Measurements from ENCODE around the gene ZNF518B. TPM values are rescaled to one million over a fixed set of nuclear protein-coding genes. Genes with fewer than 3 reads are reported as not detected.

ZNF518B gene
- total and polyA plus RNA-seq, 12 donors, result 2.6 to 45.1 (median 20.3) TPM

DNA sequence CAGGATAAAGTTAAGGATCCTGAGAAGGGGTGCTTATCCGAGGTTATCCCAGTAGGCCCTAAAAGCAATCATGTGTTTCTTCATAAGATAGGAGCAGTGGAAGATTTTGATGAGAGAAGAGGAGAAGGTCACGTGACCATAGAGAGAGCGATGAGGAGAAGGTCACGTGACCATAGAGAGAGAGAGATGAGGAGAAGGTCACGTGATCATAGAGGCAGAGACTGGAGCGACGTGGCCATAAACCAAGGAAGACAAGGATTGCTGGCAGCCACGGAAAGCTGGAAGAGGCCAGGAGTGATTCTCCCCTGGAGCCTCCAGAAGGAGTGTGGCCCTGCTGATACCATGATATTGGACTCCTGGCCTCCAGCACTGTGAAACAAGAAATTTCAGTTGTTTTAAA, 38.4 kb upstream of the ZNF518B start:
- DNase-seq, result no peak
- Histone ChIP-seq H3K9me3 (replicated peaks in 1 of 3) (no peaks in the 10 kb centered on the region), H3K4me1 (replicated peaks in 1 of 2) (no peaks in the 10 kb centered on the region), H3K27me3 (no peaks in the 10 kb centered on the region), H3K36me3 (replicated peaks in 1 of 2) (no peaks in the 10 kb centered on the region), H3K27ac (no peak overlapping the region), H3K4me3 (no peak overlapping the region)
- no peak for TF ChIP-seq POLR2A (IDR thresholded peaks at IDR 0.05)
- TF ChIP-seq, protein P1, sequence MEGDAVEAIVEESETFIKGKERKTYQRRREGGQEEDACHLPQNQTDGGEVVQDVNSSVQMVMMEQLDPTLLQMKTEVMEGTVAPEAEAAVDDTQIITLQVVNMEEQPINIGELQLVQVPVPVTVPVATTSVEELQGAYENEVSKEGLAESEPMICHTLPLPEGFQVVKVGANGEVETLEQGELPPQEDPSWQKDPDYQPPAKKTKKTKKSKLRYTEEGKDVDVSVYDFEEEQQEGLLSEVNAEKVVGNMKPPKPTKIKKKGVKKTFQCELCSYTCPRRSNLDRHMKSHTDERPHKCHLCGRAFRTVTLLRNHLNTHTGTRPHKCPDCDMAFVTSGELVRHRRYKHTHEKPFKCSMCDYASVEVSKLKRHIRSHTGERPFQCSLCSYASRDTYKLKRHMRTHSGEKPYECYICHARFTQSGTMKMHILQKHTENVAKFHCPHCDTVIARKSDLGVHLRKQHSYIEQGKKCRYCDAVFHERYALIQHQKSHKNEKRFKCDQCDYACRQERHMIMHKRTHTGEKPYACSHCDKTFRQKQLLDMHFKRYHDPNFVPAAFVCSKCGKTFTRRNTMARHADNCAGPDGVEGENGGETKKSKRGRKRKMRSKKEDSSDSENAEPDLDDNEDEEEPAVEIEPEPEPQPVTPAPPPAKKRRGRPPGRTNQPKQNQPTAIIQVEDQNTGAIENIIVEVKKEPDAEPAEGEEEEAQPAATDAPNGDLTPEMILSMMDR (IDR thresholded peaks at IDR 0.05), result no peak
- 75 to 83% (median 80%) methylated on average over 7 to 8 of the region's 8 CpGs for WGBS, 4 donors
- intact Hi-C loops (cut with DNase I), result no loop called here

DNA sequence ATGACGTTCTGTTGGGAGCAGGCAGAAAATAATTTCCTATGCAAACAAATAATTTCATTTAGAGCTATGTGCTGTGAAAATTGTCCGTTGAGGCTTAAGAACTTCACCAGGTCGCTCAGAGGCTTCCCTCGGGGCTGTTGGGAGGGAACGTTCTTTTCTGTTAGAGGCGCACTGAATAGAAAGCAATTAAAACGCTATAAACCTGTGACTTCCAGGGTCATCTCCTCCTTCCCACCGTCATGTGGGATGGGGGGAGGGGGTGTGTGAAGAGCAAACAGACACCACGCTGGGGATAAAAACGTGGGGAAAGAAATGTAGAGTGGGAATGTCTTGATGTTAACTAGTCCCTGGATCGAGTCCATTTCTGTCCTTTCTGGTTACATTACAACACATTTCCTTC, 35.2 kb upstream of the ZNF518B start:
- DNase-seq, result no peak
- Histone ChIP-seq H3K27me3 (no peaks in the 10 kb centered on the region), H3K27ac (no peak overlapping the region), H3K4me3 (no peak overlapping the region), H3K36me3 (replicated peaks in 1 of 2) (no peaks in the 10 kb centered on the region), H3K9me3 (replicated peaks in 1 of 3) (no peaks in the 10 kb centered on the region), H3K4me1 (replicated peaks in 1 of 2) (no peaks in the 10 kb centered on the region)
- TF ChIP-seq, protein P1 (IDR thresholded peaks at IDR 0.05), result no peak
- TF ChIP-seq POLR2A (IDR thresholded peaks at IDR 0.05), result no peak
- intact Hi-C loops (cut with DNase I), result no loop called here
- 50 to 61% (median 59%) methylated on average over 11 of the region's 11 CpGs for WGBS, 4 donors

DNA sequence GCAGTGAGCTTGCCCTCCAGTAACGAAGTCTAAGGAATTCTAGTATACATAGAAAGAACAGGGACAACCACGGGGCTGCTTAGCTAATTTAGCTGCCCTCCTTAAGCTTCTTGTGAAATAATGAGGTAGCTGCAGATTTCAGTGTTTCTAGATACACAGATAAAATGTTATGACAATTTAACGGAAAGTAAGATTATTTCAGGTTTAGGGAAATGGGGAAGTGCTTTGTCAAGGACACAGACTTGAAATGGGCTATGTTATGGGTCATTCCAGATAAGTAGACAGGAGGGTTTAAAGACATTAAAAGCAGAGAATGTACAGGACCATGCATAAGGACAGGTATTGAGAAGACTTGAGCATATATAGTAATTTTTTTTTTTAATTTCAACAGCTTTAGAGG, 34.2 kb upstream of the ZNF518B start:
- Histone ChIP-seq H3K36me3 (replicated peaks in 1 of 2) (no peaks in the 10 kb centered on the region), H3K27me3 (no peaks in the 10 kb centered on the region), H3K27ac (no peak overlapping the region), H3K4me3 (no peak overlapping the region), H3K9me3 (replicated peaks in 1 of 3) (no peaks in the 10 kb centered on the region), H3K4me1 (replicated peaks in 1 of 2) (no peaks in the 10 kb centered on the region)
- intact Hi-C loops (cut with DNase I), result no loop called here
- 67 to 69% (median 68%) methylated on average over 3 of the region's 3 CpGs for WGBS, 4 donors
- no peak for DNase-seq
- no peak for TF ChIP-seq POLR2A (IDR thresholded peaks at IDR 0.05)
- TF ChIP-seq, protein P1 (IDR thresholded peaks at IDR 0.05), result no peak

DNA sequence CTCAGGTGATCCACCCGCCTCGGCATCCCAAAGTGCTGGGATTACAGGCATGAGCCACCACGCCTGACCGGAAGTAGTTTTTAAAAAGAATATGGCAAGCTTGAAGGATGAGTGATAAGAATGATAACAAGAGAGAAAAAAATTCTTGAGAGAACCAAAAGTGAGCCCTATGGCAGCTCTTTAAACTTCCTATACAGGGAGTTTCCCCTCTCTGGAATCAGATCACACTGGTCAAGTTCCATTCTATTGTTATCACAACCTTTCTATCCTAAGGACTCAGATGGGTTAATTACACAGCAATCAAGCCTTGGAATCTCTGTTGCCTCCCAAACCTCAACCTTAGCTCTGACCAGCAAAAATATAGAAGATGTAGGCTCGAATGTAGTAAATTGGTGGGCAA, 33.8 kb upstream of the ZNF518B start:
- DNase-seq, result no peak
- WGBS, 4 donors, result 85 to 94% (median 92%) methylated on average over 5 of the region's 5 CpGs
- no peaks in the 10 kb centered on the region for H3K36me3 ChIP-seq (replicated peaks in 1 of 2)

More for the DNA sequence above, 33.8 kb upstream of the ZNF518B start:
- Histone ChIP-seq H3K4me1 (replicated peaks in 1 of 2) (no peaks in the 10 kb centered on the region), H3K9me3 (replicated peaks in 1 of 3) (no peaks in the 10 kb centered on the region), H3K27ac (no peak overlapping the region), H3K27me3 (no peaks in the 10 kb centered on the region), H3K4me3 (no peak overlapping the region)
- intact Hi-C loops (cut with DNase I), result no loop called here
- no peak for TF ChIP-seq POLR2A (IDR thresholded peaks at IDR 0.05)
- TF ChIP-seq, protein P1 (IDR thresholded peaks at IDR 0.05), result no peak

Measured in adrenal gland (tissue), 12 donors.